ENCODE data around the gene UTP15. TPM values are rescaled to one million over a fixed set of nuclear protein-coding genes. Genes with fewer than 3 reads are reported as not detected.

The UTP15 gene
- total and polyA plus RNA-seq, 10 of the 15 experiments (the other 5 are each of a cell fraction or from before 2014, with no cell fraction given), result 22.5 to 39.4 (median 29.6) TPM

DNA sequence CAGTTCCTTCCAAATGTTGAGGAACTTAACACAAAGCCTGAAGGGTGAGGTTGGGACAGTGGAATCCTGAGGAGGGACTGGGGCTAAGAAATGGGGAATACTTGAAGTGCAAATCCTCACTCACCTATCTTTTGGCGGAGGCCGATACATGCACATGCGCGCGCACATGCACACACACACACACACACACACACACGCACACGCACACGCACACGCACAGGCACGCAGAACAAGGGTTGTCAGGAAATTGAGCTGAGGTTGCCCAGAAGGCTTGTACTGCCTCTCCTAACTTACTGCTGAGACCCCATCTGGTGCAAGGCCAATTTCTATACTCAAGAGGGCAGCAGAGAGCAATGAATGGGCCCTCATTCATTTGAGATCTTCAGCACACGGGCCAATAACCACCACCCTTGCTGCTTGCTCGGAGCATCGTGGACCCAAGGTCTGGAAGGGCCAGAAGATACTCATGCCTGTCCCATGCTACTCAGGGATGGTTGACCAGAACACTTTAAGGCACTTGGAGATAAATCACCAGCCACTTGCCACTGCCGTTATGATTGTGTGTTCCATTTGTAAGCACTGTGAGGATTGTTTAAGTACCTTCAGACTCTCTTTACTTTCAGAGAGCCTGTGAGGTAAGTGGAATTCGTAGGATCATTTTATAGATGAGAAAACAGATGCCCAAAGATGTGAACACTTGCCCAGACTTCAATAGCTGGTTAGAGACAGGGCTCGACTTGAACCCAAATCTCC lies 45.8 kb upstream of the UTP15 start (continued):
- TF ChIP-seq, protein P1, sequence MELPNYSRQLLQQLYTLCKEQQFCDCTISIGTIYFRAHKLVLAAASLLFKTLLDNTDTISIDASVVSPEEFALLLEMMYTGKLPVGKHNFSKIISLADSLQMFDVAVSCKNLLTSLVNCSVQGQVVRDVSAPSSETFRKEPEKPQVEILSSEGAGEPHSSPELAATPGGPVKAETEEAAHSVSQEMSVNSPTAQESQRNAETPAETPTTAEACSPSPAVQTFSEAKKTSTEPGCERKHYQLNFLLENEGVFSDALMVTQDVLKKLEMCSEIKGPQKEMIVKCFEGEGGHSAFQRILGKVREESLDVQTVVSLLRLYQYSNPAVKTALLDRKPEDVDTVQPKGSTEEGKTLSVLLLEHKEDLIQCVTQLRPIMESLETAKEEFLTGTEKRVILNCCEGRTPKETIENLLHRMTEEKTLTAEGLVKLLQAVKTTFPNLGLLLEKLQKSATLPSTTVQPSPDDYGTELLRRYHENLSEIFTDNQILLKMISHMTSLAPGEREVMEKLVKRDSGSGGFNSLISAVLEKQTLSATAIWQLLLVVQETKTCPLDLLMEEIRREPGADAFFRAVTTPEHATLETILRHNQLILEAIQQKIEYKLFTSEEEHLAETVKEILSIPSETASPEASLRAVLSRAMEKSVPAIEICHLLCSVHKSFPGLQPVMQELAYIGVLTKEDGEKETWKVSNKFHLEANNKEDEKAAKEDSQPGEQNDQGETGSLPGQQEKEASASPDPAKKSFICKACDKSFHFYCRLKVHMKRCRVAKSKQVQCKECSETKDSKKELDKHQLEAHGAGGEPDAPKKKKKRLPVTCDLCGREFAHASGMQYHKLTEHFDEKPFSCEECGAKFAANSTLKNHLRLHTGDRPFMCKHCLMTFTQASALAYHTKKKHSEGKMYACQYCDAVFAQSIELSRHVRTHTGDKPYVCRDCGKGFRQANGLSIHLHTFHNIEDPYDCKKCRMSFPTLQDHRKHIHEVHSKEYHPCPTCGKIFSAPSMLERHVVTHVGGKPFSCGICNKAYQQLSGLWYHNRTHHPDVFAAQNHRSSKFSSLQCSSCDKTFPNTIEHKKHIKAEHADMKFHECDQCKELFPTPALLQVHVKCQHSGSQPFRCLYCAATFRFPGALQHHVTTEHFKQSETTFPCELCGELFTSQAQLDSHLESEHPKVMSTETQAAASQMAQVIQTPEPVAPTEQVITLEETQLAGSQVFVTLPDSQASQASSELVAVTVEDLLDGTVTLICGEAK (IDR thresholded peaks at IDR 0.05; ENCODE audit: borderline replicate concordance), result no peak
- TF ChIP-seq, protein P2, sequence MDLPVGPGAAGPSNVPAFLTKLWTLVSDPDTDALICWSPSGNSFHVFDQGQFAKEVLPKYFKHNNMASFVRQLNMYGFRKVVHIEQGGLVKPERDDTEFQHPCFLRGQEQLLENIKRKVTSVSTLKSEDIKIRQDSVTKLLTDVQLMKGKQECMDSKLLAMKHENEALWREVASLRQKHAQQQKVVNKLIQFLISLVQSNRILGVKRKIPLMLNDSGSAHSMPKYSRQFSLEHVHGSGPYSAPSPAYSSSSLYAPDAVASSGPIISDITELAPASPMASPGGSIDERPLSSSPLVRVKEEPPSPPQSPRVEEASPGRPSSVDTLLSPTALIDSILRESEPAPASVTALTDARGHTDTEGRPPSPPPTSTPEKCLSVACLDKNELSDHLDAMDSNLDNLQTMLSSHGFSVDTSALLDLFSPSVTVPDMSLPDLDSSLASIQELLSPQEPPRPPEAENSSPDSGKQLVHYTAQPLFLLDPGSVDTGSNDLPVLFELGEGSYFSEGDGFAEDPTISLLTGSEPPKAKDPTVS (IDR thresholded peaks at IDR 0.05; ENCODE audit: low read depth, low read length), result no peak
- TF ChIP-seq TAF1 (IDR thresholded peaks at IDR 0.05; ENCODE audit: borderline replicate concordance, low read depth, low read length), result no peak
- TF ChIP-seq JUND (IDR thresholded peaks at IDR 0.05; ENCODE audit: low read depth, low read length), result no peak
- TF ChIP-seq TCF7 (IDR thresholded peaks at IDR 0.05; ENCODE audit: borderline replicate concordance), result no peak
- no peak for TF ChIP-seq ATF7 (IDR thresholded peaks at IDR 0.05; ENCODE audit: low read depth)
- TF ChIP-seq, protein P3, sequence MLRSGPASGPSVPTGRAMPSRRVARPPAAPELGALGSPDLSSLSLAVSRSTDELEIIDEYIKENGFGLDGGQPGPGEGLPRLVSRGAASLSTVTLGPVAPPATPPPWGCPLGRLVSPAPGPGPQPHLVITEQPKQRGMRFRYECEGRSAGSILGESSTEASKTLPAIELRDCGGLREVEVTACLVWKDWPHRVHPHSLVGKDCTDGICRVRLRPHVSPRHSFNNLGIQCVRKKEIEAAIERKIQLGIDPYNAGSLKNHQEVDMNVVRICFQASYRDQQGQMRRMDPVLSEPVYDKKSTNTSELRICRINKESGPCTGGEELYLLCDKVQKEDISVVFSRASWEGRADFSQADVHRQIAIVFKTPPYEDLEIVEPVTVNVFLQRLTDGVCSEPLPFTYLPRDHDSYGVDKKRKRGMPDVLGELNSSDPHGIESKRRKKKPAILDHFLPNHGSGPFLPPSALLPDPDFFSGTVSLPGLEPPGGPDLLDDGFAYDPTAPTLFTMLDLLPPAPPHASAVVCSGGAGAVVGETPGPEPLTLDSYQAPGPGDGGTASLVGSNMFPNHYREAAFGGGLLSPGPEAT (IDR thresholded peaks at IDR 0.05; ENCODE audit: low read depth), result no peak
- TF ChIP-seq, protein P4, sequence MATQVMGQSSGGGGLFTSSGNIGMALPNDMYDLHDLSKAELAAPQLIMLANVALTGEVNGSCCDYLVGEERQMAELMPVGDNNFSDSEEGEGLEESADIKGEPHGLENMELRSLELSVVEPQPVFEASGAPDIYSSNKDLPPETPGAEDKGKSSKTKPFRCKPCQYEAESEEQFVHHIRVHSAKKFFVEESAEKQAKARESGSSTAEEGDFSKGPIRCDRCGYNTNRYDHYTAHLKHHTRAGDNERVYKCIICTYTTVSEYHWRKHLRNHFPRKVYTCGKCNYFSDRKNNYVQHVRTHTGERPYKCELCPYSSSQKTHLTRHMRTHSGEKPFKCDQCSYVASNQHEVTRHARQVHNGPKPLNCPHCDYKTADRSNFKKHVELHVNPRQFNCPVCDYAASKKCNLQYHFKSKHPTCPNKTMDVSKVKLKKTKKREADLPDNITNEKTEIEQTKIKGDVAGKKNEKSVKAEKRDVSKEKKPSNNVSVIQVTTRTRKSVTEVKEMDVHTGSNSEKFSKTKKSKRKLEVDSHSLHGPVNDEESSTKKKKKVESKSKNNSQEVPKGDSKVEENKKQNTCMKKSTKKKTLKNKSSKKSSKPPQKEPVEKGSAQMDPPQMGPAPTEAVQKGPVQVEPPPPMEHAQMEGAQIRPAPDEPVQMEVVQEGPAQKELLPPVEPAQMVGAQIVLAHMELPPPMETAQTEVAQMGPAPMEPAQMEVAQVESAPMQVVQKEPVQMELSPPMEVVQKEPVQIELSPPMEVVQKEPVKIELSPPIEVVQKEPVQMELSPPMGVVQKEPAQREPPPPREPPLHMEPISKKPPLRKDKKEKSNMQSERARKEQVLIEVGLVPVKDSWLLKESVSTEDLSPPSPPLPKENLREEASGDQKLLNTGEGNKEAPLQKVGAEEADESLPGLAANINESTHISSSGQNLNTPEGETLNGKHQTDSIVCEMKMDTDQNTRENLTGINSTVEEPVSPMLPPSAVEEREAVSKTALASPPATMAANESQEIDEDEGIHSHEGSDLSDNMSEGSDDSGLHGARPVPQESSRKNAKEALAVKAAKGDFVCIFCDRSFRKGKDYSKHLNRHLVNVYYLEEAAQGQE (IDR thresholded peaks at IDR 0.05; ENCODE audit: low read depth, low read length), result no peak
- no peak for TF ChIP-seq SPI1 (IDR thresholded peaks at IDR 0.05; ENCODE audit: borderline replicate concordance, insufficient read depth, low read depth, low read length)
- TF ChIP-seq, protein P5, sequence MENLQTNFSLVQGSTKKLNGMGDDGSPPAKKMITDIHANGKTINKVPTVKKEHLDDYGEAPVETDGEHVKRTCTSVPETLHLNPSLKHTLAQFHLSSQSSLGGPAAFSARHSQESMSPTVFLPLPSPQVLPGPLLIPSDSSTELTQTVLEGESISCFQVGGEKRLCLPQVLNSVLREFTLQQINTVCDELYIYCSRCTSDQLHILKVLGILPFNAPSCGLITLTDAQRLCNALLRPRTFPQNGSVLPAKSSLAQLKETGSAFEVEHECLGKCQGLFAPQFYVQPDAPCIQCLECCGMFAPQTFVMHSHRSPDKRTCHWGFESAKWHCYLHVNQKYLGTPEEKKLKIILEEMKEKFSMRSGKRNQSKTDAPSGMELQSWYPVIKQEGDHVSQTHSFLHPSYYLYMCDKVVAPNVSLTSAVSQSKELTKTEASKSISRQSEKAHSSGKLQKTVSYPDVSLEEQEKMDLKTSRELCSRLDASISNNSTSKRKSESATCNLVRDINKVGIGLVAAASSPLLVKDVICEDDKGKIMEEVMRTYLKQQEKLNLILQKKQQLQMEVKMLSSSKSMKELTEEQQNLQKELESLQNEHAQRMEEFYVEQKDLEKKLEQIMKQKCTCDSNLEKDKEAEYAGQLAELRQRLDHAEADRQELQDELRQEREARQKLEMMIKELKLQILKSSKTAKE (IDR thresholded peaks at IDR 0.05; ENCODE audit: low read depth, poor library complexity, severe bottlenecking), result no peak
- no peak for TF ChIP-seq DPF2 (IDR thresholded peaks at IDR 0.05)
- no peak for TF ChIP-seq ZBED1 (IDR thresholded peaks at IDR 0.05; ENCODE audit: borderline replicate concordance)
- TF ChIP-seq, protein P6, sequence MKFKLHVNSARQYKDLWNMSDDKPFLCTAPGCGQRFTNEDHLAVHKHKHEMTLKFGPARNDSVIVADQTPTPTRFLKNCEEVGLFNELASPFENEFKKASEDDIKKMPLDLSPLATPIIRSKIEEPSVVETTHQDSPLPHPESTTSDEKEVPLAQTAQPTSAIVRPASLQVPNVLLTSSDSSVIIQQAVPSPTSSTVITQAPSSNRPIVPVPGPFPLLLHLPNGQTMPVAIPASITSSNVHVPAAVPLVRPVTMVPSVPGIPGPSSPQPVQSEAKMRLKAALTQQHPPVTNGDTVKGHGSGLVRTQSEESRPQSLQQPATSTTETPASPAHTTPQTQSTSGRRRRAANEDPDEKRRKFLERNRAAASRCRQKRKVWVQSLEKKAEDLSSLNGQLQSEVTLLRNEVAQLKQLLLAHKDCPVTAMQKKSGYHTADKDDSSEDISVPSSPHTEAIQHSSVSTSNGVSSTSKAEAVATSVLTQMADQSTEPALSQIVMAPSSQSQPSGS (IDR thresholded peaks at IDR 0.05; ENCODE audit: low read length), result no peak
- TF ChIP-seq TCF12 (IDR thresholded peaks at IDR 0.05; ENCODE audit: low read depth, low read length), result no peak

All from GM12878 (cell line).